EL (cell line): ENCODE measurements around the gene TMCC1.
"Not testable (repeated sequence)": the region's sequence is repeated elsewhere in the genome, so short reads cannot be mapped to it uniquely, and the experiment has no call there.

Experiments used
- DNase-seq: peaks from one replicate; pipeline ENCODE4 v3.0.0-alpha.2; 2016

TMCC1 gene

DNA sequence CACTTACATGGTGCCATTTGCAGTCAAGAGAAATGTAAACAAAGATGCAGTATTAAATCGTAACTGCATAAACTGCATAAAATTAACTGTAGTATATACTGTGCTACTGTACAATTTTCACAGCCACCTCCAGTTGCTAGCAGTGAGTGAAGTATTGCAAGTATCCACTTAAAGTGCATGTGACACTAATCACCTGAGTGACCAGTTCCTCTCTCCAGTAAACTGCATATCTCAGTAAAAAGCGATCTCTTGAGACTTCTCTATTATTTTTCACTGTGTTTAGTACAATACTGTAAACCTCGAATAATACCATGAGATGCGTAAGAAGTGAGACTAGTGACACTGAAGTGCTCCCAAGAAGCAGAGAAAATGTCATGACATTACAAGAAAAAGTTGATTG lies 175.3 kb downstream of the TMCC1 start:
- no peak for DNase-seq

GRCh38 chr3:129715854-129716253 lies 177.7 kb downstream of the TMCC1 start:
- DNase-seq, result no peak

DNA sequence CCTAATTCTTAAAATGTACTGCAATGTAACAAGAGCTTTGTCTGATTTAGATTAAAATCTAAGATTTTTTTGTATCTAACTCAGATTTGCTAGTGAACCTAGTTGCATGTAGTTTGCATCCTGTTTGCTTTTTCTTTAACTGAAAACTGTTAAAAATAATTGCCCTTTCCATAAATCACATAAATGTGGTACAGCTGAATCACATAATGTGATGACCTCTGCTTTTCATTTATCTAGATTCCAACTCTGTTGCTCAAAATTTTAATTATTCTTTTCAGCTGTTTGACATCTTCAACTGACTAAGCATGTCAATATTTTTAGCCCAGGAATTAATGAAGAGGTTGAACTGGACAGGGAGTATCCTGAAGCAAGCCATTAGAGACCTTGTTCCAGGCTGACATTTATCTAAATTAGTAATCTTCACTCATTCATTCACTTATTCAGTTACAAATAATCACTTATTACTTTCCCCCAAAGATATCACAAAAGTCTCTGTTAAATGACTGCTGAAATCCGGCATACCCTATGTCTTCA lies 185.1 kb downstream of the TMCC1 start:
- DNase-seq, result peak; percentile 1

DNA sequence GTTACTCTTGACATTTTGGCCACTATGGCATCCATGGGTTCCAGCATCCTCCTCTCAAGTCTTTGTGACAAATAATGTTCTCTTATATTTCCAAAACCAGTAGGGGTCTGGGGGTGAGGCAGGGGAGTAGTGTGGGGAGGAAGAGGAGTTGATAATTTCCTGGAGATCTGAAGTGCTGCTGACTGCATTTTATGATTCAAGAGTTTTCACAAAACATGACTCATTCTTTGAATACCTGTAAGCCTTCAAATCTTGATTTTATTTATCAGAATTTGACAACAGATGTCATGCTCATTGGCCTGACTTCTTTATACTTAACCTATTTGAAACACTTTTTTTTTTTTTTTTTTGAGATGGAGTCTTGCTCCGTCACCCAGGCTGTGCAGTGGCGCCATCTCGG lies 188.2 kb downstream of the TMCC1 start:
- no peak for DNase-seq

GRCh38 chr3:129703913-129704312 lies 189.6 kb downstream of the TMCC1 start:
- no peak for DNase-seq

- DNase-seq, result no peak
Observed at GRCh38 chr3:129702934-129703712, 190.4 kb downstream of the TMCC1 start.

GRCh38 chr3:129701161-129701560 lies 192.3 kb downstream of the TMCC1 start:
- DNase-seq, result no peak

DNA sequence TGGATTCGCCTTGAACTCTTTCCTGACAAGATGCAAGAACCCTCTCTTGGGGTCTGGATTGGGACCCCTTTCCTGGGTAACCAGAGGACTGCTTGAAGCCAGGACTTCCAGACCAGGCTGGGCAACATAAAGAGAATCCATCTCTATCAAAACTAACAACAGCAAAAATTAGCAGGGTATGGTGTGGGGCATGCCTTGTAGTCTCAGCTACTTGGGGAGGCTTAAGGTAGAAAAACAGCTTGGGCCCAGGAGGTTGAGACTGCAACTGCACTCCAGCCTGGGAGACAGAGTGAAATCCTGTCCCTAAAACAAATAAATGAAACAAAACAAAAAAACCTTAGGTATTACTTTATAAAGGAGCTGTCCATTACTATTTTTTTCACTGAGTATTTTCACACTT lies 193.9 kb downstream of the TMCC1 start:
- DNase-seq, result no peak

GRCh38 chr3:129699199-129699598 lies 194.3 kb downstream of the TMCC1 start:
- no peak for DNase-seq

DNA sequence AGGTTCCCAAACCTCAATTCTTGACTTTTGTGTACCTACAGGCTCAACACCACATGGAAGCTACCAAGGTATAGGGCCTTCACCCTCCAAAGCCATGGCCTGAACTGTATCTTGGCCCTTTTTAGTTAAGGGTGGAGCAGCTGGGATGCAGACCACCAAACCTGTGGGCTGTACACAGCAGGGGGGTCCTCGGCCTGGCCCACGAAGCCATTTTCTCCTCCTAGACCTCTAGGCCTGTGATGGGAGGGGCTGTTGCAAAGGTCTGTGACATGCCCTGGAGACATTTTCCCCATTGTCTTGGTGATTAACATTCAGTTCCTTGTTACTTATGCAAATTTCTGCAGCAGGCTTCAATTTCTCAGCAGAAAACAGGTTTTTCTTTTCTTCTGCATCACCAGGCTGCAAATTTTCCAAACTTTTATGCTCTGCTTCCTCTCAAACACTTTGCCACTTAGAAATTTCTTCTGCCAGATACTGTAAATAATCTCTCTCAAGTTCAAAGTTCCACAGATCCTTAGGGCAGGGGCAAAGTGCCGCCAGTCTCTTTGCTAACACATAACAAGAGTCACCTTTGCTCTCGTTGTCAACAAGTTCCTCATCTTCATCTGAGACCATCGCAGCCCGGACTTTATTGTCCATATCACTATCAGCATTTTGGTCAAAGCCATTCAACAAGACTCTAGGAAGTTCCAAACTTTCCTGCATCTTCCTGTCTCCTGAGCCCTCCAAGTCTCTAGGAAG lies 196.1 kb downstream of the TMCC1 start:
- DNase-seq, result no peak

GRCh38 chr3:129696430-129696829 lies 197.1 kb downstream of the TMCC1 start:
- not testable (repeated sequence) for DNase-seq

GRCh38 chr3:129695230-129695629 lies 198.3 kb downstream of the TMCC1 start:
- no peak for DNase-seq

- DNase-seq, result no peak
Observed at GRCh38 chr3:129694228-129694627, 199.3 kb downstream of the TMCC1 start.

- DNase-seq, result no peak
Observed at GRCh38 chr3:129692743-129693142, 200.8 kb downstream of the TMCC1 start.

GRCh38 chr3:129690963-129691362 lies 202.5 kb downstream of the TMCC1 start:
- no peak for DNase-seq

DNA sequence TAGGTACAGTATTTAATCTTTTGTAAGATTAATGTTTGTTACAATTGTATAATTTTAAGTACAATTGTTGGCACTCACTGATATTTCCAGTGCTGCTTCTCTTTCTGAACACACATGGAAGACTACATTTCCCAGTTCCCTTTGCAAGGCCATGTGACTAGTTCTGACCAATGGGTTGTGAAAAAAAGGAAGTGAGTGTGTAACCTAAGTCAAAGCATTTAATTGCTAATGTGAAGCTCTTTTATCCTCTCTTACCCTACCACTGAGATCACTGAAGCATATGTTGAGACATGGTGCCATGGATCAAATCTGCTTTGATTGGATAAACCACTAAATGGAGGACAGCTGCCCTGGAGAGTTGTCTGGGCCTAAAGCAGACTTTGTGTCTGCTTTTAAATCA lies 203.1 kb downstream of the TMCC1 start:
- peak; percentile 49 for DNase-seq

GRCh38 chr3:129689036-129689435 lies 204.5 kb downstream of the TMCC1 start:
- DNase-seq, result no peak

GRCh38 chr3:129688271-129688895 lies 205.1 kb downstream of the TMCC1 start:
- no peak for DNase-seq

DNA sequence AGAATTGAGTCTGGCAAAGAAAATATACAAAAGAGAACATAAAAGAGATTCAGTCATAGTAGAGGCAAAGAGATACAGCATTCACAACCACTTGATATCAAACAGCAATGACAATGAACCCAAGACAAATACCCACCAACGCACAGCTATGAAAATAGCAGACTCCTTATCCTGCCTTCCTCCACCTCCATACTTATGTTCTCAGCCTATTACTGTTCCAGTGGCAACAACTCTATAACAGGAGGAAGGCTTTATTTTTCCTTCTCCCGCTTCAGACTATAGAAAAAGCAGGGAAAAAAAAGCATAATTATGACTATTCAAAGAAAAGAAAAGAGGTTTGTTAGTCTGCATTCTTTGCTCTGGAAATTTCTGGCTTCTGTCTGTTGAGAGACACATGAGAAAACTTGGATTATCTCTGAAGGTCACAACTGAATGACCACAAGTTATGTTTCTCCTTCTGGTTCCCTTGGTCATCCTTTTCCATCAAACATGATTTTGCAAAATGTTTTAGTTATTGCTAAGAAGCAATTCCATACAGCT lies 205.9 kb downstream of the TMCC1 start:
- DNase-seq, result no peak

- DNase-seq, result no peak
Observed at GRCh38 chr3:129686941-129687340, 206.6 kb downstream of the TMCC1 start.

DNA sequence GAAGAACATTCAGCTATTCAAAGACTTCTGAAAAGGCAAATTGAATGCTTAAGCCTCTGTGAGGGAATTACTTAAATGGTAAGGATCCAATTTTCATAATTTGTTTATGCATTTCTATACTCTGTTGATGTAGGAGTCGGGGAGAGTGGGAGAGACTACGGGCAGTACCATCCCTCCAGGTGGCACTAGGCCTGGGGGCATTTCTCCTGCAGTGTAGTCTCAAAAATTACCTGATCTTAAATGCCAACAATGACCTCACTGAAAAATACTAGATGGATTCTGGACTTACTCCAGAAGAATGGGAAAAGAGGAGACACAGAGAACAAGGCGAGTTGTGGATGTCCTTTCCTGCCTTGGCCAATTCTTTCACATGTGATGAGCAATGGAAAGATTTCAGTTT lies 209.2 kb downstream of the TMCC1 start:
- no peak for DNase-seq

DNA sequence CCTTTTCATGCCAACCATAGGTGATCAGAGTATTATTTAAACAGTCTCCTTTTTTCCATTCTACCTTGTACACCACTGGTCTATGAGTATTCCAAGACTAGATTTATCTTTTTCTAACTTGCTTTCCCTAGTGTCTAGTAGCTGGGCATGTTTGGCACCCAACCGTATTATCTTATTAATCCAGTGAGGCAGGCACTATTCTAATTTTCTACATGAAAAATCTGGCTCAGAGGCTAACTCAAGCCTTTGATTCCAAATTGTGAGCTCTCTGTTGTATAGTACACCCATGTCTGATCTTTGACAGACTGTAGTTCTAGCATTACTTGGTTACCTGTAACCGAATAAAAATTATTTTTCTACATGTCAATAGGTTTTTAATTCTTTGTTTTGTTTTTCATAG lies 210.3 kb downstream of the TMCC1 start:
- no peak for DNase-seq

DNA sequence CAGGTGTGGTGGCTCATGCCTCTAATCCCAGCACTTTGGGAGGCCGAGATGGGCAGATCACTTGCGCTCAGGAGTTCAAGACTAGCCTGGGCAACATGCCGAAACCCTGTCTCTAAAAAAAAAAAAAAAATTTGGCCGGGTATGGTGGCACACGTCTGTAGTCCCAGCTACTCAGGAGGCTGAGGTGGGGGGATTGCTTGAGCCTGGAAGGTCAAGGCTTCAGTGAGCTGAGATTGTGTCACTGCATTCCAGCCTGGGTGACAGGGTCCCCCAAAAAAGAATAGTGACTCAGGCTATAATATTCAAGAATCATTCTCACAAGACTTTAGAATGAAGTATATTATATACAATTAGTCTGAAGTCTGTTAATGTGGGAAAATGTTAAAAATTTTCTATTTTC lies 216.5 kb downstream of the TMCC1 start:
- DNase-seq, result no peak

- DNase-seq, result not testable (repeated sequence)
Observed at GRCh38 chr3:129674798-129675123, 218.8 kb downstream of the TMCC1 start.
